Calu3 (cell line): ENCODE data around the gene CACNA2D2. TPM values are rescaled to one million over a fixed set of nuclear protein-coding genes. Genes with fewer than 3 reads are reported as not detected.

ENCODE experiments used
- BruUV-seq: library from RNA; stranded (reverse); fragments of 400-500 nt; replicated peaks from 2 replicates; lab custom pipeline; 2021; lab: Mats Ljungman, UMichigan
- CTCF ChIA-PET: fragments of 300-600 bp; sonication (Branson Sonifier 250); formaldehyde crosslinking; loops from one replicate; lab custom pipeline; 2022; ENCODE audit warnings: antibody characterized with exemption; lab: Charles Lee
- DNase-seq: peaks from one replicate; pipeline ENCODE4 v3.0.0; 2022
- H3K27ac Mint-ChIP-seq: one replicate; pipeline ENCODE4 v1.8.0; 2022; ENCODE audit warnings: mixed read lengths; ENCODE audit not compliant: unreplicated experiment
- H3K27me3 Mint-ChIP-seq: one replicate; pipeline ENCODE4 v1.8.0; 2022; ENCODE audit warnings: mixed read lengths; ENCODE audit not compliant: unreplicated experiment
- H3K36me3 Mint-ChIP-seq: one replicate; pipeline ENCODE4 v1.8.0; 2022; ENCODE audit warnings: mild to moderate bottlenecking, moderate library complexity, mixed read lengths; ENCODE audit not compliant: insufficient read depth, unreplicated experiment
- H3K4me1 Mint-ChIP-seq: one replicate; pipeline ENCODE4 v1.8.0; 2022; ENCODE audit warnings: mild to moderate bottlenecking, low read depth, mixed read lengths; ENCODE audit not compliant: unreplicated experiment
- H3K4me3 Mint-ChIP-seq: one replicate; pipeline ENCODE4 v1.8.0; 2022; ENCODE audit warnings: mild to moderate bottlenecking, low read depth, moderate library complexity, mixed read lengths; ENCODE audit not compliant: unreplicated experiment
- H3K9me3 Mint-ChIP-seq: one replicate; pipeline ENCODE4 v1.8.0; 2022; ENCODE audit warnings: low read depth, mixed read lengths; ENCODE audit not compliant: unreplicated experiment
- CTCF ChIP-seq: fragments of 200-600 bp; IDR thresholded peaks from one replicate; pipeline ENCODE4 v1.8.0; 2022; ENCODE audit warnings: antibody characterized with exemption; ENCODE audit not compliant: unreplicated experiment
- intact Hi-C: fragments of 100-400 bp; cut with micrococcal nuclease; formaldehyde crosslinking; loops from one replicate; pipeline ENCODE4 v1.10.0; 2022; ENCODE audit not compliant: unreplicated experiment
- total RNA-seq: library from RNA; stranded (reverse); gene quantifications from 2 replicates; pipeline ENCODE4 v1.2.3, GENCODE V29; 2022

CACNA2D2 gene
- total RNA-seq, 1 experiment from 2014 or later, result 0.12 TPM

DNA sequence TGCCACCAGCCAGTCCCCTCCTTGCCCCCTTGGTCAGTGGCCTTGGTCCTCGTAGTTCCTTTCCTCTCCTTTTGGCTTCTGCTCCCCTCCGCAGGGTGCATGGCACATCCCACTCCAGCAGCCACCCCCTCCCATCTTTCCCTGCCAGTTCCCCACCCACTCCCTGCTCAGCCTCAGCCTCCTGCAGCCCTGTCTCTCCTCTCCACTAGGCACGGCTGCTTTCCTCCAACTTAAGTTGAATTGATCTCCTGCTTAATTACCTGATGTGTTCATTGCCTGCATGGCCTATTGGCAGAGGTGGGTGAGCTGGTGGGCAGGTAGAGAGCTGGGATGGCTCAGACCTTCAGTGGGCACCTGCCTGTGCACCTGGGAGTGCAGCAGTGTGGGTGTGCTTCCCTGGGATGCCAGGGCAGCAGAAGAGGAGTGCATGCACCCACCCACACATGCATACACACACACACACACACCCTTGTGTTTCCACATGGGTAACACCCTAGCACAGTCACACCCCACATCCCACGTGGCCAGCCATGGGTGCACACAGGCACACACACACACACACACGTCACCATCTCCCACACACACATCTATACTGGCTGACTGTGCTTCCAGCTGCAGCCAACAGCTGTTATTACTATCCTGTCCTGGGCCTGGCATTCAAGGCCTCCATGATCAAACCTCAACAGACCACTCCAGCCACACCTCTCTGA, 33.2 kb upstream of the CACNA2D2 start:
- H3K27ac Mint-ChIP-seq, result no peak overlapping the region
- BruUV-seq, result no TSS peak
- no peak for DNase-seq
- H3K27me3 Mint-ChIP-seq, result peaks cover 100% of the 10 kb centered on the region
- CTCF ChIA-PET, result no interaction called here
- intact Hi-C loops, result no loop called here
- H3K4me3 Mint-ChIP-seq, result no peak overlapping the region
- no peaks in the 10 kb centered on the region for H3K4me1 Mint-ChIP-seq
- H3K9me3 Mint-ChIP-seq, result no peaks in the 10 kb centered on the region
- TF ChIP-seq CTCF, result no peak
- H3K36me3 Mint-ChIP-seq, result no peaks in the 10 kb centered on the region

DNA sequence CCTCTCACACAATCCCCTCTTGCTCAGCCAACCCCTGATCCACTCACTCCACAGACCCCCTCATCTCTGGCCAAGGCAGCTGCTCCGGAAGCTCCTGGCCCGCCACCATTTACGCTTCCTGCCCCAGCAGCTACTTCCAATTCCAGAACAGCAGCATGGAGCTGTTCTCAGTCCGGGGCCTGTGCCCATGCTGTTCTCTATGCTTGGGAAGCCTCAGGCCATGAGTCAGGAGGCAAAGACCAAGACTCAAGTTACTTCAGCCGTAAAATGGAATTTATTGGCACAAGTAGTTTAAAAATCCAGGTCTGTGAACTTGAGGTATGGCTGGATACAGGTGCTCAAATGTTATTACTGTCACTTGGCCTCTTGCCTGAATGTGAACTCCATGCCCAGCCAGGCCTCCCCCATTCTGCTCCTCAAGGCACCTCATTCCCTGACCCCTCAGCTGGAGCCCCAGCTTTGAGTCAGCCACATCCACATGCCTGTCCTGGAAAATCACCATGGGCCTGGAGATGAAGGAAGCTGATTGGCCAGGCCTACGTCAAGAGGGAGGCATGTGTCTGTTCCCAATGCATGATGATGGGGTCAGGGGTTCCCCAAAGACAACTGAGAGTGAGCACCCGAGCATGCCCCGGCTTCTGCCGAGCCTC, 31.4 kb upstream of the CACNA2D2 start:
- Mint-ChIP-seq H3K4me1 (no peaks in the 10 kb centered on the region), H3K27ac (no peak overlapping the region), H3K27me3 (peaks cover 91% of the 10 kb centered on the region), H3K9me3 (no peaks in the 10 kb centered on the region), H3K4me3 (no peak overlapping the region), H3K36me3 (no peaks in the 10 kb centered on the region)
- no peak for TF ChIP-seq CTCF
- no peak for DNase-seq
- CTCF ChIA-PET, result interaction anchor here (0.7 kb wide), 1 partner anchor 191 kb away, joined by 3 read pairs; no protein-coding TSS in a partner anchor
- intact Hi-C loops, result no loop called here
- BruUV-seq, result no TSS peak

- CTCF ChIA-PET, result no interaction called here
- DNase-seq, result no peak
- Mint-ChIP-seq H3K27ac (no peak overlapping the region), H3K36me3 (no peaks in the 10 kb centered on the region), H3K9me3 (no peaks in the 10 kb centered on the region), H3K4me3 (no peak overlapping the region), H3K27me3 (peaks cover 91% of the 10 kb centered on the region), H3K4me1 (no peaks in the 10 kb centered on the region)
- no TSS peak for BruUV-seq
- intact Hi-C loops, result no loop called here
- no peak for TF ChIP-seq CTCF
Observed at GRCh38 chr3:50533807-50534461, 30.5 kb upstream of the CACNA2D2 start.

- no peak for TF ChIP-seq CTCF
- H3K27me3 Mint-ChIP-seq, result peaks cover 91% of the 10 kb centered on the region
- H3K27ac Mint-ChIP-seq, result no peak overlapping the region
- H3K9me3 Mint-ChIP-seq, result no peaks in the 10 kb centered on the region
- H3K36me3 Mint-ChIP-seq, result no peaks in the 10 kb centered on the region
- CTCF ChIA-PET, result no interaction called here
- intact Hi-C loops, result no loop called here
- no peaks in the 10 kb centered on the region for H3K4me1 Mint-ChIP-seq
- BruUV-seq, result no TSS peak
- no peak overlapping the region for H3K4me3 Mint-ChIP-seq
- no peak for DNase-seq
Observed at GRCh38 chr3:50533316-50533715, 29.9 kb upstream of the CACNA2D2 start.
